SU-DHL-6 (cell line): Measurements from ENCODE around the gene COBLL1.
"Not testable (repeated sequence)": the region's sequence is repeated elsewhere in the genome, so short reads cannot be mapped to it uniquely, and the experiment has no call there.

ENCODE experiments used
- H2AFZ ChIP-seq: fragments of 200-600 bp; sonication (generic); 2 replicates; pipeline ENCODE4 v1.6.1; 2014; ENCODE audit warnings: low read depth, mild to moderate bottlenecking, moderate library complexity, mixed read lengths, antibody characterized with exemption, low read length; ENCODE audit not compliant: severe bottlenecking
- H3F3A ChIP-seq: fragments of 200-600 bp; shearing (Covaris generic); 2 replicates; pipeline ENCODE4 v1.6.0; 2016; ENCODE audit warnings: antibody characterized with exemption, mild to moderate bottlenecking; ENCODE audit not compliant: insufficient read depth
- H3K27ac ChIP-seq: fragments of 200-600 bp; sonication (generic); 2 replicates; pipeline ENCODE4 v1.5.1; 2016; ENCODE audit warnings: low read depth, mild to moderate bottlenecking, low read length, moderate library complexity, mixed read lengths
- H3K27me3 ChIP-seq: fragments of 200-600 bp; sonication (generic), shearing (Covaris generic); 2 replicates; pipeline ENCODE4 v1.6.0; 2014; ENCODE audit warnings: mild to moderate bottlenecking, low read length
- H3K36me3 ChIP-seq: fragments of 200-600 bp; sonication (generic); 2 replicates; pipeline ENCODE4 v1.6.1; 2014; ENCODE audit warnings: mild to moderate bottlenecking, low read length, mixed read lengths
- H3K4me2 ChIP-seq: fragments of 300-600, 200-600 bp; shearing (Covaris generic), sonication (generic); 2 replicates; pipeline ENCODE4 v1.6.0; 2014; ENCODE audit warnings: low read length, low read depth, mild to moderate bottlenecking; ENCODE audit not compliant: poor library complexity, severe bottlenecking
- H3K4me3 ChIP-seq: fragments of 200-600 bp; sonication (generic); 2 replicates; pipeline ENCODE4 v1.5.1; 2014; ENCODE audit warnings: antibody characterized with exemption, low read length, mild to moderate bottlenecking, mixed read lengths; ENCODE audit not compliant: insufficient read depth, poor library complexity, severe bottlenecking
- H3K79me2 ChIP-seq: fragments of 200-600 bp; sonication (generic); 2 replicates; pipeline ENCODE4 v1.6.1; 2014; ENCODE audit warnings: mild to moderate bottlenecking, low read length, moderate library complexity; ENCODE audit not compliant: insufficient read depth
- H3K9ac ChIP-seq: fragments of 200-600 bp; sonication (generic); 2 replicates; pipeline ENCODE4 v1.7.0; 2014; ENCODE audit warnings: mild to moderate bottlenecking, low read length
- H3K9me2 ChIP-seq: fragments of 200-600 bp; sonication (generic); replicated peaks from 2 replicates; pipeline ENCODE4 v1.6.1; 2014; ENCODE audit warnings: low read length; ENCODE audit not compliant: insufficient read depth
- H3K9me3 ChIP-seq: fragments of 200-600 bp; sonication (generic); 2 replicates; pipeline ENCODE4 v1.6.1; 2014; ENCODE audit warnings: low read length, mixed read lengths; ENCODE audit not compliant: insufficient read depth
- H4K20me1 ChIP-seq: fragments of 200-600 bp; sonication (generic); 2 replicates; pipeline ENCODE4 v1.6.1; 2014; ENCODE audit warnings: low read depth, mild to moderate bottlenecking, antibody characterized with exemption, low read length, moderate library complexity, mixed read lengths
- CTCF ChIP-seq: fragments of 200-600 bp; sonication (generic); IDR thresholded peaks from one replicate; pipeline ENCODE4 v1.5.1; 2017; ENCODE audit warnings: antibody characterized with exemption, mild to moderate bottlenecking, low read length, moderate library complexity; ENCODE audit not compliant: insufficient read depth, poor library complexity, severe bottlenecking
- EZH2phosphoT487 ChIP-seq: fragments of 200-600 bp; sonication (generic), shearing (Covaris generic); conservative IDR thresholded peaks from 2 replicates; pipeline ENCODE4 v1.6.1; 2018; ENCODE audit warnings: mild to moderate bottlenecking, antibody characterized with exemption, low read length, moderate library complexity, mixed read lengths

The COBLL1 gene

GRCh38 chr2:164869420-164869772, 27.8 kb upstream of the COBLL1 start:
- Histone ChIP-seq H3K9ac (no peak overlapping the region), H3K36me3 (no peaks in the 10 kb centered on the region), H3K4me2 (no peak overlapping the region), H3K27ac (no peak overlapping the region), H3F3A (no peaks in the 10 kb centered on the region), H2AFZ (no peak overlapping the region), H3K9me3 (no peaks in the 10 kb centered on the region), H3K79me2 (no peaks in the 10 kb centered on the region), H3K27me3 (no peaks in the 10 kb centered on the region), H4K20me1 (no peaks in the 10 kb centered on the region), H3K9me2 (no peaks in the 10 kb centered on the region), H3K4me3 (no peak overlapping the region)
- TF ChIP-seq CTCF, result no peak
- no peak for TF ChIP-seq EZH2phosphoT487

DNA sequence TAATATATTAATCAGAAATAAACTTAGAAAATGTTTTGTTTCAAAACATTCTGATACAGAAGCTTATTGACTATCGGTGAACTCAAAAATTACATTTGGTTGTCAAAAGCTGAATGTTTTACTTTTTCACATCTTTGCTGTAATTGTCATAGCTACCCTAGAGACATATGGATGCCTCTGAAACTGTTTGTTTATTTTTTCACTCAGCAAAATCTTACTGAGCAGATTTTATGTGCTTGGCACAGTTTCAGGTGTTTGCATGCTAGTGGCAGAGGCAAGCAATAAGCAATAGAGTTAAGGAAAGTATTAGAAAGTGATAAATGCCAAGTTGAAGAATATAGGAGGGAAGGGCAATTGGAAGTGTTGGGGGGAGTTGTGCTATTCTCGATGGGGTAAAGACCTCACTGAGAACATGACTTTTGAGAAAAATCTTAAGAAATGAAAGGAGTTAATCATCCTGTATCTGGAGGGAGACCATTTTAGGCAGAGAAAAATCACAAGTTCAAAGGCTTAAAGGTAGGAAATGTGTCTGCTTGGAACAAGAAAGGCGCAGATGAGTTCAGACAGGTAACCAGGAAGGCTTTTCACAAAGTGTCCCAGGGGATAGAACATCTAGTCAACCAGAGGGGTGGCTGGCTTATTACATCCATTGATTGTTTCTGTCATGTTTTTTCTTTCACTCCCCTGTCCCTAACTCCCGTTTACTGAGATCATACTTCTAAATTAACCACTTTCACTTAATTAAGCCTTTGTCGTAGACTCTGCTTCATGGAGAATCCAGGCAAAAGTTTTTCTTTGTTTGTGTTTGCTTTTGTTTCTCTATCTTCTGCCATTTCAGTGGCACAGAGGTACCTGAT, 27.2 kb upstream of the COBLL1 start:
- Histone ChIP-seq H3K27ac (no peak overlapping the region), H3K9ac (no peak overlapping the region), H4K20me1 (no peaks in the 10 kb centered on the region), H3K4me2 (no peak overlapping the region), H3F3A (no peaks in the 10 kb centered on the region), H3K4me3 (no peak overlapping the region), H2AFZ (no peak overlapping the region), H3K9me3 (no peaks in the 10 kb centered on the region), H3K27me3 (no peaks in the 10 kb centered on the region), H3K79me2 (no peaks in the 10 kb centered on the region), H3K36me3 (no peaks in the 10 kb centered on the region), H3K9me2 (no peaks in the 10 kb centered on the region)
- TF ChIP-seq CTCF, result no peak
- no peak for TF ChIP-seq EZH2phosphoT487

GRCh38 chr2:164867779-164868397, 26.3 kb upstream of the COBLL1 start:
- no peak overlapping the region for H3K27ac ChIP-seq
- no peaks in the 10 kb centered on the region for H3K36me3 ChIP-seq
- no peaks in the 10 kb centered on the region for H3K79me2 ChIP-seq
- TF ChIP-seq EZH2phosphoT487 (no peak), CTCF (no peak)
- no peak overlapping the region for H3K9ac ChIP-seq
- no peaks in the 10 kb centered on the region for H3K27me3 ChIP-seq
- no peak overlapping the region for H3K4me3 ChIP-seq
- H2AFZ ChIP-seq, result no peak overlapping the region
- no peaks in the 10 kb centered on the region for H3F3A ChIP-seq
- no peaks in the 10 kb centered on the region for H4K20me1 ChIP-seq
- H3K9me2 ChIP-seq, result no peaks in the 10 kb centered on the region
- no peaks in the 10 kb centered on the region for H3K9me3 ChIP-seq
- H3K4me2 ChIP-seq, result no peak overlapping the region

DNA sequence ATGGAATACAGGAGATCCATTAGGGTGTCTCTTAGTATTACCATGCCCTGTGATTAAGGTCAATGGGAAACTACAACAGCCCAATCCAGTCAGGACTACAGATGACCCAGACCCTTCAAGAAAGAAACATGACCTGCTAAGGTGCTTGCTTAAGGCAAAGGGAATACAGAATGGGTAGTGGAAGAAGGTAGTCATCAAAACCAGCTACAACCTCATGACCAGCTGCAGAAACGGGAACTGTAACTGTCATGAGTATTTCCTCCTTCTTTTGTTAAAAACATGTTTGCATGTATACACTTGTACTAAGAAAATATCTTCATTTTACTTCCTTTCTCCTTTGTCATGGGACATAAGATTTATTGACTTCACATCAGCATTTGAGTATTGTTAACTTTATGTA, 24.8 kb upstream of the COBLL1 start:
- not testable (repeated sequence) for H3K27ac ChIP-seq, H3K4me2 ChIP-seq, H3F3A ChIP-seq, H3K9me2 ChIP-seq, H3K4me3 ChIP-seq, H3K27me3 ChIP-seq, H3K9me3 ChIP-seq, H2AFZ ChIP-seq, H4K20me1 ChIP-seq, H3K36me3 ChIP-seq, H3K79me2 ChIP-seq, H3K9ac ChIP-seq
